ENCODE measurements around the gene EME2.
"Not testable (repeated sequence)": the region's sequence is repeated elsewhere in the genome, so short reads cannot be mapped to it uniquely, and the experiment has no call there.

The EME2 gene, protein sequence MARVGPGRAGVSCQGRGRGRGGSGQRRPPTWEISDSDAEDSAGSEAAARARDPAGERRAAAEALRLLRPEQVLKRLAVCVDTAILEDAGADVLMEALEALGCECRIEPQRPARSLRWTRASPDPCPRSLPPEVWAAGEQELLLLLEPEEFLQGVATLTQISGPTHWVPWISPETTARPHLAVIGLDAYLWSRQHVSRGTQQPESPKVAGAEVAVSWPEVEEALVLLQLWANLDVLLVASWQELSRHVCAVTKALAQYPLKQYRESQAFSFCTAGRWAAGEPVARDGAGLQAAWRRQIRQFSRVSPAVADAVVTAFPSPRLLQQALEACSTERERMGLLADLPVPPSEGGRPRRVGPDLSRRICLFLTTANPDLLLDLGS

DNA sequence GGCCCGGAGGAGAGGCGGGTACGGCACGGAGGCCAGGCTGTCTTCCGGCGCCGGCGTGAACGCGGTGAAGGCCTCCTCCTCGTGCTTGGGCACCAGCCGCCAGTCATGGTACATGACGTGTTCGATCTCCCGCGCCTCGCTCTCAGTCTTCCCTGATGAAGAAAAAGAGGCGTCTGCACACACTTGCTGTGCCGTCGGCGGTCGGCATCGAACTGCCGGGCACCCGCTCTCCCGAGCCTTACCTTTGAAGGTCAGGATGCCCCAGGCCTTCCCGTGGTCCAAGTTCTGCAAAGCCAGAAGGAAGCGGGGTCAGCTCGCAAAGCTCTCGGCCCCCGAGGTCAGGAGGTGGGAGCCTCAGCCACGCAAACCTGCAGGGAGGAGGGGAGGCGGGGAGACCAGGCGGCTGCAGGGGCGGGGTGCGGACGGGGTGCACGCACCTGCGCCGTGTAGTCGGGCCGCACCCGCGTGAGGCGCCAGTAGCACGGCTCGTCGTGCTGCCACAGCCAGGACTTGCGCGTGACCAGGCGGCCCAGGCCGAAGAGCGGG, at the start of gene EME2:
Gene EME2 (plus strand): TSS at position 449 of the 546 bp plus-strand sequence. CDS start 418 bp downstream, outside the sequence.
- peak; percentile 74 for DNase-seq

DNA sequence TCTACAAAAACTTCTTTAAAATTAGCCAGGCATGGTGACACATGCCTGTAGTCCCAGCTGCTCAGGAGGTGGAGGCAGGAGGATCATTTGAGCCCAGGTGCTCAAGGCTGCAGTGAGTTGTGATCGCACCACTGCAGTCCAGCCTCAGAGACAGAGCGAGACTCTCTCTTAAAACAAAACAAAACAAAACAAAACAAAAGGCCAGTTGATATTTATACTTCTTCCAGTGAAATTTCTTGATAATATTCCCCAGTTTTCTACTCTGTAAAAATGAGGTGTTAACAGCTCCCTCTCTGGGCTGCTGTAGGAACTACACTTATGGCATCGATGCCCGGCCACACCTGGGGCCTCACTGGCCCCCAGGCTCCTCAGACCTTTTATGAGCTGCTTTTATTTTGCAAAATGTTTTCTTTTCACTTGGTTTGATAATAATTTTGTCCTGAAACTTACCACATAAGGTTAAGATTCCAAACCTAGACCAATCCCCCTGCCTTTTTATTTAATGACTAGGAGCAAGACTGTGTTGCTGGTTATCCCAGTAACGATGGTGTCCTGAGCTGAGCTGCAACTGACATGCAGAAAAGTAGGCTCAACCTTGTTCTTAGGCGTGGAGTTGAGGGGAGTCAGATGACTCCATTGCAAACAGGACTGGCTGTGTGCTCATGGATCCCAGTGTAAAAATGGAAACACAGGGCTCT, 49.0 kb upstream of the EME2 start:
- DNase-seq, result peak; percentile 49

DNA sequence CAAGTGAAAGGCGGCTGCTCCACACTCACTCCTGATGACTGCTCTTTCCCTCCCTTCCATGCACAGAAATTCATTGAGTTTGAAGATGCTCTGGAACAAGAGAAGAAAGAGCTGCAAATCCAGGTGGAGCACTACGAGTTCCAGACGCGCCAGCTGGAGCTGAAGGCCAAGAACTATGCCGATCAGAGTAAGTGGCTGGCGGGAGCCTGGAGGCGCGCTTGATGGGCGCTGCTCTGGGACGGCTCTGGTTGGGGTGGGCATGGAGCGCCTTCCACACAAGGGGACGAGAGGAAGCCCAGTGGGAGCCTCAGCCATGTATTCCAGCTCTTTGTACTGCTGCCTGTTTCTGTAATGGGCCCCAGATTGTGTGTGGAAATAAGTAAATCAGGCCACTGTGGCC, 48.1 kb upstream of the EME2 start:
- no peak for DNase-seq

DNA sequence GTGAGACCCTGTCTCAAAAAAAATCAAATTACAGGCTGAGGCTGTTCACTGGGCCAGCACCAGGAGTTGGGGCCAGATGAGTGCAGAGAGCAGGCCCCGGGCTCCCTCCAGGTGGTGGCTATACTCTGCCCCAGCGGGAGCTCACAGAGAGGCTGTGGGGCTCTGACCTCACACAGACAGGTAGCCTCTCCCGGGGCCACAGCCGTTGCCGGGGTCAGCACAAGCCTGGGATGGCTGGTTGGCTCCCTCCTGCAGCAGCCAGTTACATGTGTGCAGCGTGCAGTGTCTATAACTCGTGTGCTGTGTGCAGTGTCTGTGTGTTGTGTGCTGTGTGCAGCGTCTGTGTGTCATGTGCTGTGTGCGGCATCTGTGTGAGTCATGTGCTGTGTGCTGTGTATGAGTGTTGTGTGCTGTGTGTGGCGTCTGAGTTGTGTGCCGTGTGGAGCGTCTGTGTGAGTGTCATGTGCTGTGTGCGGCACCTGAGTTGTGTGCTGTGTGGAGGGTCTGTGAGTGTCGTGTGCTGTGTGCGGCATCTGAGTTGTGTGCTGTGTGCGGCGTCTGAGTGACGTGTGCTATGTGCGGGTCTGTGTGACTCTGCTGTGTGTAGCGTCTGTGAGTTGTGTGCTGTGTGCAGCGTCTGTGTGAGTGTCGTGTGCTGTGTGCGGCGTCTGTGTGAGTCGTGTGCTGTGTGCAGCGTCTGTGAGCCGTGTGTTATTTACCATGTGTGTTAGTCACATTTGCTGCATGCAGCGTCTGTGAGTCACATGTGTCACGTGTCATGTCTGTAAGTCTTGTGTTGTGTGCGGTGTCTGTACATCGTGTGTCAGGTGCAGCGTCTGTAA, 45.7 kb upstream of the EME2 start:
- DNase-seq, result no peak

DNA sequence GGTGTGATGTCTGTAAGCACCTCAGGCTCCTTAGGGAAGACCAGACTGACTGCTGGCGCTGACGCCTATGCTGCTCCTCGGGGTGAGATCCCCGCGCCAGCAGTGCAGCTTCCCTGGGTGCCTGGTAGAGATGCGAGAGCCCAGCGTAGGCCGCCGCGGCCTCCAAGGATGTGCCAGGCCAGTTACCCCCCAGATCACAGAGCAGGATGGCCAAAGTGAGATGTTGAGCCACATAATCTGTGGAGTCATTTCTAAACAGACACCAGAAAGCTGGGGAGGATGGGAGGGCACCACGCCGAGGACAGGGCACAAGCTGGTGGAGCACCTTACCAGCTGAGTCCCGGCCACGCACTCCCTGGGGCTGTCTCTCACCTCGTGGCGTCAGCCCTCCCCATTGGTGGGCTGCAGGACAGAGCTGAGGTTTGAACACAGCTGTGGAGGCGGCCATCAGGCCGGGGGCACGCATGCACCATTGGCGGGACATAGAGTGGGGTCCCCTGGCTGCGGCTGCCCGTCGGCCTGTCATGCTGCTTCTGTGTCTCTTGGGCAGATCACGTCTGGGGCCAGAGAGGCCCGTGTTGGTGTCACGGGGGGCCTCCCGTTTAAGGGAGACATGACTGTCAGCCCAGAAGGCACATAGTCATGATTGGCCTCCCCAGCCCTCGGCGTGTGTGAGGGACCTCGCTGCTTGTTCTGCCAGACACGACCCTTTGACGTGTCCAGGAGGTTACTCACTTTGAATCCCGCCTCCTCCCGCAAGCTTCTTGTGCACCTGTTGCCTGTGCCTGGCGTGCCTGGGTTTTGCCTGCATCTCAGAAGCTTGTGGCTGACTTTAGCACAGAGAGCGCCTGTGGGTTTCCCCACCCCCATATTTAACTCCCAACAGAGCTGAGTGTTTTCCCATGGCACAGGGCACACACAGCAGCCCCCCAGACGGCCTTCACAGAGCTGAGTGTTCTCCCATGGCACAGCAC, 44.7 kb upstream of the EME2 start:
- DNase-seq, result no peak

DNA sequence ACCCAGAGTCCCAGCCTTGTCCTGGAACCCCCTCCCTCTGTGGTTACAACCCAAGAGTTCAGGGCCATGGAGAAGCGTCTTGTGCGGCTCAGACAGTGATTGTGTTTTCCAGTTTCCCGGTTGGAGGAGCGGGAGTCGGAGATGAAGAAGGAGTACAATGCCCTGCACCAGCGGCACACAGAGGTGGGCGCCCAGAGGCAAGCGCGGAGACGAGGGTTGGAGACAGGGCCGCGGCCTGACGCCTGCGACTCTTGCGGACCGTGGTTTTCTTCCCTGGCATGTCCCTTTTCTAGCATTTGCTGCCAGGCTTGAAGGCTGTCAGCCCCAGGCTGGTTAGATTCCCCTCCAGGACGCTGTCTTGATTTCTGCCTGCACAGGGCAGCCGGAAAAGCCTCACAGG, 43.6 kb upstream of the EME2 start:
- no peak for DNase-seq

DNA sequence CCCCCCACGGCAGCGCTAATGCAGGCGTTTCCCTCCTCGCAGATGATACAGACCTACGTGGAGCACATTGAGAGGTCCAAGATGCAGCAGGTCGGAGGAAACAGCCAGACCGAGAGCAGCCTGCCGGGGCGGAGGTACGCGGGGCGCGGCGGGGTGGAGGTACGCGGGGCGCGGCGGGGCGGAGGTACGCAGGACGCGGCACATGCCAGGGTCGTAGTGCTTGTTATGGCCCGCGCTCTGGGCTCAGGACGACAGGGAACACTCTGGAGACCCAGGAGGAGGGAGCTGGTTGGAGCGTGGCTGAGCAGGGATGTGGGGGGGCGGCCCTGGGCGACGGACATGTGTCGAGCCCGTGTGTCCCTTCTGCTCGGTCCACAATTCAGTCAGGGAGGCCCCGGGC, 43.2 kb upstream of the EME2 start:
- no peak for DNase-seq

DNA sequence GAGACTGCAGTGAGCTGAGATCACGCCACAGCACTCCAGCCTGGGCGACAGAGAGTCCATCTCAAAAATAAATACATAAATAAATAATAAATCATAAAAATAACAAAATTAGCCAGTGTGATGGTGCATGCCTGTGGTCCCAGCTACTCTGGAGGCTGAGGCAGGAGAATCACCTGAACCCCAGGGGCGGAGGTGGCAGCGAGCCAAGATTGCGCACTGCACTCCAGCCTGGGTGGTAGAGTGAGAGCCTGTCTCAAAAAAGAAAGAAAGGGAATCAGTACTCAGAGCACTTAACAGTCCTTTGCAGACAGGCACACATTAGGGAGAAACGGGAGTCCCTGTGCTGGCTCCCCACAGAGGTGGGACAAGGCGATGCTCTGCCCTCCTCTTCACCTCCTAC, 41.5 kb upstream of the EME2 start:
- no peak for DNase-seq

DNA sequence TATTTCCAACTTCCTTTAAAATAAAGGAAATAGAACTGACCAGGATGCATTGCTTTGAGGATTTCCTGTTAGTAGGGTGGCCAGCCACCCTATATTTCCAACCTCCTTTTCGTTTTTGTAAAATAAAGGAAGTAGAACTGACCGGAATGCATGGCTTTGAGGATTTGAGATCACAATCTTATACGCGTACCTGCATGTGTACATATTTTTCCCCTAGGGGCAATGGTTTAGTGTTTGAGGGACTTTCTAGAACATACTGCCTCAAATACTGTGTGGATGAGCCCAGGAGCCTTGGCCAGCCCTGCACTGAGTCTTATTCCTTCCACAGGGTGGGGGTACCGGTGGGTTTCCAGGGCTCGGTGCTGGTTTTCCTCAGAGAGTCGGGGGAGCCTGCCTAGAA, 41.0 kb upstream of the EME2 start:
- no peak for DNase-seq

DNA sequence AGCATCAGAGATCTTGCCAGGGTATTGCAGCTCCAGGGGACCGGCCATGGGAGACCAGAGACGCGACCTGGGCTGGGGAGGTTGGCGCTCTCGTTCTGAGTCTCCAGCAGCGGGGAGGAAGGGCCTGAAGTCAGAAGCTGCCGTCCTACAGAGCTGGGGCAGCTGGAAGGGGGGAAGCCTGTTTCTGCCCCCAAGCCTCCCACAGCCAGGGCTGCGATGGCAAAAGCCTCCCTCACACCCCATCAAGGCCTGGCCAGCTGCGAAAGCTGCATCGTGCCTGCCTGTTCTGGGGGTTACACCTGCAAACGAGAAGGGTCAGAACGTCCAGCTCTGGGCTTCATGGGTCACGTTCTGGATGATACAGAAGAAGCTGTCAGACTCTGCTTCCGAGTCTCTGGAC, 40.5 kb upstream of the EME2 start:
- no peak for DNase-seq

DNA sequence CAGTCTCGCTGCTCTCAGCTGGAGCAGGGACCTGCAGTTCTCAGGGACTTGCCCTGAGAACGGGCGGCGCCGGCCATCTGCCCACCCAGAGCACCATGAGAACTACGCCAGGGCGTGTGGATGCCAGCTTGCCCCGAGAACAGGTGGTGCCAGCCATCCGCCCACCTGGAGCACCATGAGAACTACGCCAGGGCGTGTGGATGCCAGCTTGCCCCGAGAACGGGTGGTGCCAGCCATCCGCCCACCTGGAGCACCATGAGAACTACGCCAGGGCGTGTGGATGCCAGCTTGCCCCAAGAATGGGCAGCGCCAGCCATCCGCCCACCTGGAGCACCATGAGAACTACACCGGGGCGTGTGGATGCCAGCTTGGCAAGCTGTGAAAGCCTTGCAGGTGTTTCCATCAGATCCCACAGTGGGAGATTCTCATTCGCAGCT, 40.0 kb upstream of the EME2 start:
- DNase-seq, result not testable (repeated sequence)

DNA sequence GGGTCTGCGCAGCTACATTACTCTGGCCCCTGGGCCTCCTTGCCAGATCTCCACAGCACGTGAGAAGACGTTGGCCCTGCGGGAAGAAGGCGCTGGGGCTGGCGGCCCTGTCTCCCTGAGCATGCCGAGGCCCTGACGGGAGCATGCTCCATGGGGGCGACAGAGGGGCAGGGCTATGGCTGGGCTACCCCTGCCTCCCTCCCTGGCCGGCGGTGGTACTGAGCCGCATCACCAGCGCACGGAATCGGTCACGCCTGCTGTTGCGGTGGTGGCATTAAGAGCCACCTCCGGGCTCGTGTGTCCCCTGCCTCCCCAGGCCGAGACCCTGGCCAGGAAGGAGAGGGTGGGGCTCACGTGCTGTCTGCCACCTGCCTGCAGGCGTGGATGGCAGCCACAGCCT, 38.5 kb upstream of the EME2 start:
- DNase-seq, result no peak

DNA sequence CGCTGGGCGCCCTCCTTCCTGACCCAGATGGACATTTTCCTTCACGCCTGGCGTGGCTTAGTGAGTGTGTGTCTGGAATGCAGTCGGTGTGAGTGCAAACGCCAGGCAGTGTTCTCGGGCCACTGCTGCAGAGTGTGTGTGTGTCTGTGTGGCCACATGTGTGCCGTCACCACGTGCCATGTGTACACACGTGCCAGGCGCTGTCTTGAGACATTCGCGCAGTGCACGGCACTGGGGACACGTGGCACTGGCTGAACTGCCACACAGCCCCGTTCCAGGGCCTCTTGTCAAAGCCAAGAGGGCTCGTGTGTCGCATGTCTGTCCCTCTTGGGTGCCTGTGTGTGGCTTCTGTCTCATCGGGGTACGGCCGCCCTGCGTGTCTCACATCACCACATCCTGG, 37.8 kb upstream of the EME2 start:
- DNase-seq, result no peak

DNA sequence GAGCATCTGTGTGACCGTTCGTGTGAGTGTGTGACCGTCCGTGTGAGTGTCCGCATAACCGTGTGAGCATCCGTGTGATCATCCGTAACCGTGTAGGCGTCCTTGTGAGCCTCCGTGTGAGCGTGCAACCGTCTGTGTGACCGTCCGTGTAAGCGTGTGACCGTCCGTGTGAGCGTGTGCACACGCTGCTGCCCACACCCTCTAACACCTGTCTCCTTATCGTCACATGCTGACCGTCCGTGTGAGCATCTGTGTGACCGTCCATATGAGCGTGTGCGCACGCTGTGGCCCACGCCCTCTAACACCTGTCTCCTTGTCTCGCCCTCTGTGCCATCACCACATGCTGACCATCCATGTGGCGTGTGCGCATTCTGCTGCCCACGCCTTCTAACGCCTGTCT, 32.4 kb upstream of the EME2 start:
- no peak for DNase-seq

DNA sequence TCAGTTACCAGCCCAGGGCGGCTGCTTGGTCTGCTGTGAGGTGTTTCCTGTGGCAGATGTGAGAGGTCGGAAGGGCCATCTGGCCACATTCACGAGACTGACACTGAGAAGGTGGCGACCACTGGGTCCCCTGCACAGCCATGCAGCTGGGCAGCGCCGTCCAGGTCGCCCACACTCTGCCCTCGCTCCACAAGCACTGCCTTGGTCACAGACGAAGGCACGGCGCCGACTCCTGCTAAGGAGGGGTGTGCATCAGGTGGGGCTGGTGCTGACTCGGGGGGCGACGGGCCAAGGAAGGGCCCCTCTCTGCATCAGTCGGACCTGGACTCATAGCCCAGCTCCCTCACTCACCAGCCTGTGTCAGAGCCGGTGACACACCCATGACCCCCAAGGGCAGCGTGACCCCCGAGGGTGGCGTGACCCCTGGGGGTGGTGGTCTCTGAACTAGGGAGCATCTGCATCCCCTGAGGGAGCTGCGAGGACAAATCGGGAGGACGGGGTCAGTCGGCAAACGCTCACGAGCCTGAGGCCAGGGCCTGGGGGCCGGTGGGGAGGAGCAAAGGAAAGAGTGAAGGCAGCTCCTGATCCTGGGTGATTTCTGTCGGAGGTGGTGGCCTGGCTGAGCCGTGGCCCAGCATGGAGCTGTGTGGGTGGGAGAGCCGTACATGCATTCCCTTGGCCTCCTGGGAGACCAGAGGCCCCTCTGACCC, 31.7 kb upstream of the EME2 start:
- DNase-seq, result no peak

DNA sequence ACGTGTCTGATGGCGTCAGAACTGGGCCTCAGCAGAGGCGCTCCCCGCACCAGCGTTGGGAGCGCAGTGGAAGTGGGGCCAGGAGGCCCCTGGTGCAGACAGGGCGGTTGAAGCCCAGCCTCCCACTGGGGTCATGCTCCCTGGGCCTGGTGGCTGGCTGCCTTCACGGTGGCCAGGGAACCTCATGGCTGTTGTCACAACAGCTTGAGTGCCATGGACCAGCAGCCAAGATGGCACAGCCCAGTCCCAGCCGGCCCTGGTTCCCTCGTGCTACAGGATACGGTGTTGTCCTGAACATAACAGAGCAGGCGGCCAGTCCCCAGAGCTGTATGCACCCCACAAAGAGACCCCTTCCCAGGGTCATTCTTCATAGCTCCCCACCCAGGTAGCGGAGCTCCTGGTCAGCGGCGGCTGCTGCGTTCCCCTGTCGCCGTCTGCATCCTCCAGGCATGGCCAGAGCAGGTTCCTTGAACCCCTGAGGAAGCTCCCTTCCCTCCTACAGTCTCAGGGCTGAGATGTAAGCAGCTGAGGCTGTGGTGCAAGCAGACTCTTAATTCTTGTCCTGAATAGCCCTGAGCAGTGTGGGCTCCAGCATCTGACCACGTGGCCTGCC, 31.0 kb upstream of the EME2 start:
- no peak for DNase-seq

DNA sequence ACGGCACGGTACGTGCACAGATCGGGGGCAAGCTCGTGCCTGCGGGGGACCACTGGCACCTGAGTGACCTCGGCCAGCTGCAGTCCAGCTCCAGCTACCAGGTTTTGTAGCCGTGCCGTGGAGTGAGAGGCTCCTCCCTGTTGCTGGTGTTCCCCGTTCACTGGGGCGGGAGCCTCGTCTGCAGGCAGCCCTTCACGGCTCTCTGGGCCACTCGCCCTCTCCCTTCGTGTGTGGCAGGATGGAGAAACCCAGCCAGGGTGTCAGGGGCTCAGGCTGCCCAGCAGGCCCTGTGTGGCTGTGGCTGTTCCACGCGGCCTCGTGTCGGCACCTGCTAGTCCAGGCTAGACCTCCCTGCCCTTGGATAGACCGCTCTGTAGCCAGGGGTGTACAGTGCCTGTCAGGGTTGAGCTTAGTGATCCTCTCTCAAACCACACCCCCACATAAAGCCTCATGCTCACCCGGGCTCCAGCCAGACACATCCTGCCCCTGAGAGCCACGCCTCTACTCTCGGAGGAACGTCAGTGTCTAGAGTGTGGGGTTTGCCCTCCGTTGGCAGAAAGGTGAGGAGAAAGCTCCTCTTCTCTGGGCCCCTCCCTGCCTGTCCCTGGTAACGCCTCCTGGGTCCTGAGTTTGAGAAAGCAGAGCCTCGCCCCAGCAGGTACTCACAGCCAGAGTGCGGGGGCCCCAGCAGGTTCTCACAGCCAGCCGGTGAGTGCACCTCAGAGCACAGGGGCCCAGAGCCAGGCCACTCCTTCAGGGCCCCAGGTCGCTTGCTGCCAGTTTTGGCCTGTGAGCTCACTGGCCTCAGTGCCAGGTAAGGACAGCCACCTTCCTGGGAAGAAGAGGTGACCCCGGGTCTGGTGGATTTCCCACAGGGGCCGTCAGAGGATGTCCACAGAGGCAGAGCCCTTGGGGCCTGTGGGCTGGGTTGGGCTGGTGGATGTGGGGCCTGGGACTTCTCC, 29.0 kb upstream of the EME2 start:
- no peak for DNase-seq

DNA sequence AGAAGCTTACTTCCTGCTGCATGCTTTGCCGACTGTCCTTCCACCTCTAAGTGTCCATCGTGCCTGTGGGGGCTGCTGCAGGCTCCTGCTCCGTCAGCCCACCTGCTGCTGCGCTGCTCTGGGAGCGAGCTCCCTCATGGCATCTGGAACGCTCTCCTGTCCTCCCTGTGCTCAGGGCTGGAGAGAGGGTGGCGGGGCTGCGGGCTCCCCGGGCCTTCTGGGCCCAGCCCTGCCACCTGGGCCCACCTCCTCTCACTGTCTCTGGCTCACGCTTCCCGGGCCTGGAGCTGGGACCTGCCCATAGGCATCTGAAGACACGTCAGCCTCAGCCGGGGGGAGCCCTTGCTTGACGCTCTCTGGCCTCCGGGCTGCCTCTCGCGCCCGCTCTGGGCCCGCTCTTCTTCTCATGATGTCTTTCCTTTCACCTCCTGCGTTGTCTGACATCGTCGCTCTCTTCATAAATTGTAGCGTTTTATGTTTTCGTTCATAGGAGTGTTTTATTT, 28.2 kb upstream of the EME2 start:
- DNase-seq, result no peak

DNA sequence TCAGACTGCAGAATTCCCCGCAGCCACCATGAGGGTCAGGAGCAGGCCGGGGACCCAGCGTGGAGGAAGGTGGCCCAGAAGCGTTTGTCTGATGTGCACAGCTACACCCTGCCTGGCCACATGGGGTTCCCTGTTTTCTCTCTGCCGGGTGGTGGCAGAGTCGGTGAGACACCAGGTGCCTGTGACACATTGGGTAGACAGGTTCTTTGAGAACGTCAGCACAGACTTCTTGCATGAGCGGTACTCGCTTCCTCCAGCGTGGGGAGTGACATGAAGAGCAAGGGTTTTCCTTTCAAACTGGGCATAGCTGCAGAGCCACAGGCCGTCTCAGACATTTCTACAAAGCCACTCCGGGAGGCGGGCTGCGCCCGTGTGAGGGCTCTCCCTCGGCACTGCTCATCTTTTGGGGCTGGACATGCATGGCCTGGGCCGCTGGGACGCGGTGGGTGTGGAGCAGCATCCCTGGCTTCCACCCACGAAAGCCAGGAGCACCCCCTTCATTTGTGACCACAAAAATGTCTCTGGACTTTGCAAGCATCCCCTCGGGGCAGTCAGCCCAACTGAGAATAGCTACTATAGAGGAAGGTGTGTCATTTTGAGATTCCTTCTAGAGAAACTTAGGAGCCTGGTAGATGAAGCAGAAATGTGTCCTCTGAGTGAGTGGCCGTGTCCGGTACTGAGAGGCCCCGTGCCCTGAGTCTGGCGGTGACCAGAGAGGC, 27.3 kb upstream of the EME2 start:
- no peak for DNase-seq
